AG04450 (cell line): ENCODE measurements around the gene INPP5A. TPM values are rescaled to one million over a fixed set of nuclear protein-coding genes. Genes with fewer than 3 reads are reported as not detected.

Experiments used
- CTCF ChIA-PET: fragments of 300-600, 350-600 bp; formaldehyde crosslinking; extraction: SDS; loops from one replicate; lab custom pipeline; 2022; ENCODE audit warnings: antibody characterized with exemption, inconsistent platforms; lab: Charles Lee
- POLR2A ChIA-PET: fragments of 350-600 bp; formaldehyde crosslinking; extraction: SDS; loops from one replicate; lab custom pipeline; 2021; ENCODE audit warnings: antibody characterized with exemption, inconsistent platforms; lab: Yijun Ruan, JAX
- DNase-seq: peaks from one replicate; pipeline ENCODE4 v3.0.0-alpha.2; 2011; ENCODE audit warnings: low read depth, low spot score
- H3K27ac ChIP-seq: one replicate; pipeline ENCODE4 v1.5.1; 2012; ENCODE audit warnings: low read depth, low read length, control low read depth
- H3K27me3 ChIP-seq: one replicate; pipeline ENCODE4 v1.6.0; 2012; ENCODE audit warnings: low read length; ENCODE audit not compliant: control insufficient read depth, insufficient read depth
- H3K4me3 ChIP-seq: 2 replicates; pipeline ENCODE4 v1.5.1; 2011; ENCODE audit warnings: mild to moderate bottlenecking, low read depth, low read length, control low read depth
- H3K9me3 ChIP-seq: 2 replicates; pipeline ENCODE4 v1.5.1; 2012; ENCODE audit warnings: low read length; ENCODE audit not compliant: control insufficient read depth, insufficient read depth
- polyA plus RNA-seq: library from polyadenylated mRNA; depleted of rRNA; stranded (reverse); fragments of >200 nt; gene quantifications from 2 replicates; pipeline ENCODE4 v1.2.3, GENCODE V29; 2011
- TF ChIP-seq, protein P1 (sequence below): IDR thresholded peaks from 2 replicates; pipeline ENCODE4 v1.5.1; 2011; ENCODE audit warnings: low read depth, low read length, control low read depth, inconsistent platforms

INPP5A gene
- polyA plus RNA-seq, 1 experiment: 22.5 TPM

DNA sequence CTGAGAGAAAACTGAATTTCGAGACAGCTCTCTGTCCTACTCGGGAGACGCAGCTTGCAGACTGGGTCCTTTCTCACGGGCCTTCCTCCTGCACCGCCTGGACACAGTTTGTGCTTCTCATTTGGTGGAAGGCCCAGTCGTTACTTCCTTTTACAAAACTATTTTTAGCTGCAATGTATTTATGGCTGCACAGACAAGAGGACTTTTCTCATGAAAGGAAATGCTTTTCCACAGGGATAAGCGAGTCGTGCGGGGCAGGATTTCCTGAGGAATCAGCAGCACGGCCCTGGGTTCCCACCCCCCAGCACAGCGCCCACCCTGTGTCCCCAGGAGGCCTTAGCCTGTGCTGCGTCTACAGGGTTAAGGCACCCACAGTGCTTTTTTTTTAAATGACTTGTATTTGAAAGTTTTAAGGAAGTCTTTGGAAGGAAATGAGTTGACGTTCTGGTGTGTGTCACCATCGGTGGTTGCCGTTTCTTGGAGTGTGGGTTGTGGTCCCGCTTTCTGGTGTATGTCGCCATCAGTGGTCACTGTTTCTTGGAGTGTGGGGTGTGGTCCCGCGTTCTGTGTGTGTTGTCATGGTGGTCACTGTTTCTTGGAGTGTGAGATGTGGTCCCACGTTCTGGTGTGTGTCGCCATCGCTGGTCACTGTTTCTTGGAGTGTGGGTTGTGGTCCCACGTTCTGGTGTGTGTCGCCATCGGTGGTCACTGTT is 50.9 kb downstream of the INPP5A start:
- no peak for DNase-seq
- Histone ChIP-seq H3K27ac (no peak overlapping the region), H3K27me3 (peaks cover 2% of the 10 kb centered on the region), H3K4me3 (no peak overlapping the region), H3K9me3 (peaks cover 21% of the 10 kb centered on the region; the same call in 1 of the 2 replicates)
- TF ChIP-seq, protein P1, sequence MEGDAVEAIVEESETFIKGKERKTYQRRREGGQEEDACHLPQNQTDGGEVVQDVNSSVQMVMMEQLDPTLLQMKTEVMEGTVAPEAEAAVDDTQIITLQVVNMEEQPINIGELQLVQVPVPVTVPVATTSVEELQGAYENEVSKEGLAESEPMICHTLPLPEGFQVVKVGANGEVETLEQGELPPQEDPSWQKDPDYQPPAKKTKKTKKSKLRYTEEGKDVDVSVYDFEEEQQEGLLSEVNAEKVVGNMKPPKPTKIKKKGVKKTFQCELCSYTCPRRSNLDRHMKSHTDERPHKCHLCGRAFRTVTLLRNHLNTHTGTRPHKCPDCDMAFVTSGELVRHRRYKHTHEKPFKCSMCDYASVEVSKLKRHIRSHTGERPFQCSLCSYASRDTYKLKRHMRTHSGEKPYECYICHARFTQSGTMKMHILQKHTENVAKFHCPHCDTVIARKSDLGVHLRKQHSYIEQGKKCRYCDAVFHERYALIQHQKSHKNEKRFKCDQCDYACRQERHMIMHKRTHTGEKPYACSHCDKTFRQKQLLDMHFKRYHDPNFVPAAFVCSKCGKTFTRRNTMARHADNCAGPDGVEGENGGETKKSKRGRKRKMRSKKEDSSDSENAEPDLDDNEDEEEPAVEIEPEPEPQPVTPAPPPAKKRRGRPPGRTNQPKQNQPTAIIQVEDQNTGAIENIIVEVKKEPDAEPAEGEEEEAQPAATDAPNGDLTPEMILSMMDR: no peak
- CTCF ChIA-PET: no interaction called here
- POLR2A ChIA-PET: no interaction called here

DNA sequence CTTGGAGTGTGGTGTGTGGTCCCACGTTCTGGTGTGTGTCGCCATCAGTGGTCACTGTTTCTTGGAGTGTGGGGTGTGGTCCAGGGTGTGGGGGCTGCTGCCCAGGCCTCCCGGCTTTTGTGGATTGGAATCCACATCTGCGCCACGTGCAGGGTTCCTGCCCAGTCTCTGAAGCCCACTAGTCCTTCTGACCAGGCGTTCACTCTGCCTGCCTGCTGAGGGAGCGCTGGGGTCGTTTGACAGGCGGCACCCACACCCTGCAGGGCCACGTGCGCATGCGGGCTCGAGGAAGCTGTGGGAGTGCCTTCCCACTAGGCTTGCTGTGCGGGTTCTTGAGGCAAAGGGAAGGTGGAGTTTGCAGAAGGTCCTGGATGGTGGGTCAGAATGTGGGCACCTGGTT is 51.4 kb downstream of the INPP5A start:
- TF ChIP-seq, protein P1: no peak
- H3K27me3 ChIP-seq: peaks cover 2% of the 10 kb centered on the region
- ChIA-PET CTCF (no interaction called here), POLR2A (no interaction called here)
- H3K4me3 ChIP-seq: no peak overlapping the region
- no peak overlapping the region for H3K27ac ChIP-seq
- DNase-seq: no peak
- peaks cover 21% of the 10 kb centered on the region; the same call in 1 of the 2 replicates for H3K9me3 ChIP-seq

DNA sequence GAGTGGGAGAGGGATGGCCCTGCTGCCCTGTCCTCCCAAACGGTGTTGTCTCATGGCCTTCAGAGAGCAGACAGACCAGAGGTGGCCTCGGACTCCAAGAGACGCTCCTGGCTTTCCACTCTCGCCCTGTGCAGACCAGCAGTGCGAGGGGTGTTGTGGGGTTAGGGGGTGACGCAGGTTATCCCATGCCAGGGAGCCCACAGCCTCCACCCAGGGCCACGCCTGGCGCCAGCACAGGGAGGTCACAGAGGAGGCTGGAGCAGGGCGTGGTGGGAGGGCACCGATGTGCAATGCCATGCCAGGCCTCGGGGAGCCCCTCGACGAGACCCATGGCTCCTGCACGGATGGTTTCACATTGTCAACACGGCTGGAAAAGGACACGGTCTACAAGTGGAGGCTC is 52.1 kb downstream of the INPP5A start:
- ChIA-PET CTCF (no interaction called here), POLR2A (no interaction called here)
- Histone ChIP-seq H3K9me3 (peaks cover 21% of the 10 kb centered on the region; the same call in 1 of the 2 replicates), H3K27me3 (peaks cover 6% of the 10 kb centered on the region), H3K4me3 (no peak overlapping the region), H3K27ac (no peak overlapping the region)
- TF ChIP-seq, protein P1: no peak
- no peak for DNase-seq

DNA sequence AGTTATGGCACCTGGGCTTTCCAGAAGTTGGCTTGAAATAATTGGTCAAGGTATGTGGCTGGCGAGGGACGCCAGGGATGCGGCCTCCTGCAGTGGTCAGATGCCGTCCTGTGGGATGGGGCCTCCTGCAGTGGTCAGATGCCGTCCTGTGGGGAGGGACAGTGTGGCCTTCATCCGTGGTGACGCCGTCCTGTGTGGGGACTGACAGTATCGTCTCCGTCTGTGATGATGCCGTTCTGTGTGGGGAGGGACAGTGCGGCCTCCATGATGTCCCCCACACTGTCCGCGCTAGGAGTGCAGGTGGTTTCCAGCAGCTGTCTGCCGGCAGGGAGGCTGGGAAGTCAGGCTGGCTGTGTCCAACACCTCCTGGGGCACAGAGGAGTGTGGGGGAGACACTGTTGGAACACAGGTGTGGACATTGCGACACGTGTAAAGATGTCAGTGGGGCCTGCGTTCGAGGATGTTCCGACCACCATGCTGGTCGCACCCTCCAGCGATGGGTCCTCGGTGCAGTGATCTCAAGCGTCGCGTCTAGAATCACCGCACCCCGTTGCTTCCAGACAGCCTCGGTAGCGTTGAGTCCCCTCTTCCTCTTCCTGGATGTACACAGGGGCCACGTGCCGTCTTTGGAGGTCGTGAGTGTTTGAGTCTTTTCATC is 52.6 kb downstream of the INPP5A start:
- Histone ChIP-seq H3K27ac (no peak overlapping the region), H3K27me3 (peaks cover 8% of the 10 kb centered on the region), H3K9me3 (peaks cover 21% of the 10 kb centered on the region; the same call in 1 of the 2 replicates), H3K4me3 (no peak overlapping the region)
- CTCF ChIA-PET: no interaction called here
- DNase-seq: no peak
- POLR2A ChIA-PET: interaction anchor here (1.3 kb wide), 1 partner anchor 17 kb away, joined by 3 read pairs; no protein-coding TSS in a partner anchor
- TF ChIP-seq, protein P1: no peak

- H3K27me3 ChIP-seq: peaks cover 8% of the 10 kb centered on the region
- POLR2A ChIA-PET: interaction anchor here (1.3 kb wide), 1 partner anchor 16 kb away, joined by 3 read pairs; no protein-coding TSS in a partner anchor
- H3K27ac ChIP-seq: no peak overlapping the region
- no peak for DNase-seq
- no peak overlapping the region for H3K4me3 ChIP-seq
- H3K9me3 ChIP-seq: peaks cover 21% of the 10 kb centered on the region; the same call in 1 of the 2 replicates
- TF ChIP-seq, protein P1: no peak
- CTCF ChIA-PET: no interaction called here
Measured at GRCh38 chr10:132590752-132591121, 53.1 kb downstream of the INPP5A start.
